PFSK-1 (cell line): Measurements from ENCODE around the gene NLGN3.

Experiments
- FOXP2 ChIP-seq: optimal IDR thresholded peaks from 2 replicates; pipeline ENCODE3; 2011; ENCODE audit warnings: borderline replicate concordance, control low read depth, inconsistent platforms; ENCODE audit not compliant: insufficient read depth; ENCODE audit errors: extremely low read length, extremely low read depth
- POLR2AphosphoS5 ChIP-seq: IDR thresholded peaks from 2 replicates; pipeline ENCODE4 v1.6.1; 2012; ENCODE audit warnings: low read depth, mild to moderate bottlenecking, control low read depth, low read length, moderate library complexity
- REST ChIP-seq, 2 experiments: IDR thresholded peaks; 2 replicates each; pipeline versions ENCODE4 v1.6.1 to v1.8.0; 2011 to 2012; ENCODE audit warnings: low read depth in 2 of 2, low read length in 2 of 2, control low read depth in 1 of 2, inconsistent platforms in 1 of 2, mild to moderate bottlenecking in 1 of 2, moderate library complexity in 1 of 2; ENCODE audit not compliant: insufficient read depth in 1 of 2
- SIN3A ChIP-seq: IDR thresholded peaks from 2 replicates; pipeline ENCODE4 v1.6.1; 2012; ENCODE audit warnings: mild to moderate bottlenecking, low read length, moderate library complexity, borderline replicate concordance; ENCODE audit not compliant: insufficient read depth
- TAF1 ChIP-seq: IDR thresholded peaks from 2 replicates; pipeline ENCODE4 v1.6.1; 2012; ENCODE audit warnings: low read length, control low read depth, borderline replicate concordance; ENCODE audit not compliant: insufficient read depth

Gene NLGN3

GRCh38 chrX:71103110-71103983 lies 41.3 kb upstream of the NLGN3 start:
- TF ChIP-seq FOXP2: no peak
- no peak for TF ChIP-seq TAF1
- TF ChIP-seq REST (IDR thresholded peaks at IDR 0.05; ENCODE audit: insufficient read depth in 1 of 2, low read depth in 2 of 2, low read length in 2 of 2): no peak
- TF ChIP-seq POLR2AphosphoS5: no peak

GRCh38 chrX:71105628-71106027 lies 39.0 kb upstream of the NLGN3 start:
- TF ChIP-seq REST (IDR thresholded peaks at IDR 0.05; ENCODE audit: insufficient read depth in 1 of 2, low read depth in 2 of 2, low read length in 2 of 2): no peak
- TF ChIP-seq POLR2AphosphoS5: no peak
- TF ChIP-seq SIN3A: no peak
- no peak for TF ChIP-seq TAF1
- no peak for TF ChIP-seq FOXP2

- no peak for TF ChIP-seq POLR2AphosphoS5
- no peak for TF ChIP-seq FOXP2
- no peak for TF ChIP-seq SIN3A
- TF ChIP-seq REST (IDR thresholded peaks at IDR 0.05; ENCODE audit: insufficient read depth in 1 of 2, low read depth in 2 of 2, low read length in 2 of 2): no peak
- TF ChIP-seq TAF1: no peak
Measured at GRCh38 chrX:71106427-71106826, 38.2 kb upstream of the NLGN3 start, which contains the start of gene CXorf65. Gene CXorf65, minus strand, starts transcription at chrX:71106740. Its CDS starts 184 bp downstream, at chrX:71106556.

- TF ChIP-seq SIN3A (no peak), POLR2AphosphoS5 (no peak), FOXP2 (no peak), TAF1 (no peak), REST (IDR thresholded peaks at IDR 0.05; ENCODE audit: insufficient read depth in 1 of 2, low read depth in 2 of 2, low read length in 2 of 2) (no peak)
Measured at GRCh38 chrX:71107245-71107644, 37.4 kb upstream of the NLGN3 start.
